Measurements from ENCODE around the gene RSKR.
"Not testable (repeated sequence)": the region's sequence is repeated elsewhere in the genome, so short reads cannot be mapped to it uniquely, and the experiment has no call there.

GRCh38 chr17:28659497-28659881 lies 45.5 kb upstream of the RSKR start:
- TF ChIP-seq CTCF (IDR thresholded peaks at IDR 0.05 in 2 of 3, conservative IDR thresholded peaks at IDR 0.05 in 1 of 3; ENCODE audit: borderline replicate concordance in 1 of 3, insufficient read depth in 1 of 3, low read depth in 2 of 3, low read length in 2 of 3); POLR2A (IDR thresholded peaks at IDR 0.05; ENCODE audit: borderline replicate concordance, extremely low read depth, insufficient read depth, insufficient read length); JUND (IDR thresholded peaks at IDR 0.05); EZH2 (IDR thresholded peaks at IDR 0.05); SRF (IDR thresholded peaks at IDR 0.05; ENCODE audit: low read depth); EZH2phosphoT487 (IDR thresholded peaks at IDR 0.05; ENCODE audit: borderline replicate concordance); EGR1 (IDR thresholded peaks at IDR 0.05; ENCODE audit: low read depth); ZFX (IDR thresholded peaks at IDR 0.05); POLR2AphosphoS5 (IDR thresholded peaks at IDR 0.05; ENCODE audit: low read depth, low read length): not testable (repeated sequence)

Data from HCT116 (cell line).